CD4-positive, alpha-beta T cell (primary cell): ENCODE measurements around the gene SSBP4. TPM values are rescaled to one million over a fixed set of nuclear protein-coding genes. Genes with fewer than 3 reads are reported as not detected.
A peak's percentile ranks its signal among the peaks of the same experiment; 100 is the strongest.

ENCODE experiments used
- ATAC-seq: fragments of 200-7000 bp; cut with Tn5 transposase; one replicate; pipeline ENCODE4 v1.10.0; 2022; ENCODE audit warnings: mild to moderate bottlenecking; ENCODE audit not compliant: poor library complexity
- CTCF ChIA-PET: fragments of 350-600 bp; sonication (Branson Sonifier 250); formaldehyde crosslinking; loops from one replicate; lab custom pipeline; 2021; ENCODE audit warnings: antibody characterized with exemption, inconsistent platforms; lab: Charles Lee
- POLR2A ChIA-PET: fragments of 350-600 bp; sonication (Branson Sonifier 250); formaldehyde crosslinking; loops from one replicate; lab custom pipeline; 2021; ENCODE audit warnings: antibody characterized with exemption, inconsistent platforms; lab: Charles Lee
- DNase-seq, 14 experiments: peaks; one replicate each; pipeline ENCODE4 v3.0.0-alpha.2; 2013 to 2020; ENCODE audit warnings: mixed read lengths in 2 of 14
- H3K27ac ChIP-seq, 2 donors: one replicate each; pipeline versions ENCODE4 v1.5.1 to v1.7.0; 2013; ENCODE audit warnings: low read length in 2 of 2, low read depth in 1 of 2, mild to moderate bottlenecking in 1 of 2
- H3K27me3 ChIP-seq, 2 experiments: 1 replicate in 1 of 2; 2 replicates in 1 of 2; pipeline versions ENCODE4 v1.6.1 to v1.7.0; 2013; ENCODE audit warnings: low read length in 2 of 2, control low read depth in 1 of 2, mild to moderate bottlenecking in 1 of 2, moderate library complexity in 1 of 2; ENCODE audit not compliant: insufficient read depth in 2 of 2, control insufficient read depth in 1 of 2
- H3K36me3 ChIP-seq: one replicate; pipeline ENCODE4 v1.6.1; 2013; ENCODE audit warnings: low read length, control low read depth; ENCODE audit not compliant: insufficient read depth
- H3K4me1 ChIP-seq: one replicate; pipeline ENCODE4 v1.6.1; 2013; ENCODE audit warnings: low read length, control low read depth; ENCODE audit not compliant: insufficient read depth
- H3K4me3 ChIP-seq: one replicate; pipeline ENCODE4 v1.5.1; 2013; ENCODE audit warnings: mild to moderate bottlenecking, low read length, moderate library complexity
- H3K9me3 ChIP-seq, 2 experiments: 1 replicate in 1 of 2; 2 replicates in 1 of 2; pipeline versions ENCODE4 v1.6.1 to v1.7.0; 2013; ENCODE audit warnings: low read length in 2 of 2, mild to moderate bottlenecking in 2 of 2, control low read depth in 1 of 2, moderate library complexity in 1 of 2; ENCODE audit not compliant: control insufficient read depth in 1 of 2, insufficient read depth in 1 of 2
- H3K27ac Mint-ChIP-seq: one replicate; pipeline ENCODE4 v1.8.0; 2020; ENCODE audit warnings: mixed read lengths
- H3K27me3 Mint-ChIP-seq: one replicate; pipeline ENCODE4 v1.8.0; 2021; ENCODE audit warnings: mixed read lengths
- H3K36me3 Mint-ChIP-seq: one replicate; pipeline ENCODE4 v1.8.0; 2021; ENCODE audit warnings: low read depth, mixed read lengths
- H3K4me1 Mint-ChIP-seq: one replicate; pipeline ENCODE4 v1.8.0; 2021; ENCODE audit warnings: low read depth, mixed read lengths
- H3K4me3 Mint-ChIP-seq: one replicate; pipeline ENCODE4 v1.8.0; 2020; ENCODE audit warnings: mild to moderate bottlenecking, mixed read lengths
- H3K9me3 Mint-ChIP-seq: one replicate; pipeline ENCODE4 v1.8.0; 2020; ENCODE audit warnings: mixed read lengths
- intact Hi-C, 2 experiments: fragments of 100-400 bp; cut with DNase I in 1 of 2; cut with micrococcal nuclease in 1 of 2; formaldehyde crosslinking; loops; one replicate each; pipeline versions ENCODE4 v1.15.1 to v1.9.0; 2023 to 2025; cut with DNase I, micrococcal nuclease
- total RNA-seq, 174 experiments: library from RNA in 2 of 174; stranded (reverse) in 2 of 174; gene quantifications; one replicate each; pipeline ENCODE4 v1.2.3 and lab custom pipeline; 2021 to 2026
- TF ChIP-seq, protein P1 (sequence below): fragments of 200-600 bp; IDR thresholded peaks from one replicate; pipeline ENCODE4 v1.8.0; 2022; ENCODE audit warnings: antibody characterized with exemption, mild to moderate bottlenecking

Gene SSBP4
- total RNA-seq, 2 experiments from 2014 or later = 44.0 to 50.9 TPM

DNA sequence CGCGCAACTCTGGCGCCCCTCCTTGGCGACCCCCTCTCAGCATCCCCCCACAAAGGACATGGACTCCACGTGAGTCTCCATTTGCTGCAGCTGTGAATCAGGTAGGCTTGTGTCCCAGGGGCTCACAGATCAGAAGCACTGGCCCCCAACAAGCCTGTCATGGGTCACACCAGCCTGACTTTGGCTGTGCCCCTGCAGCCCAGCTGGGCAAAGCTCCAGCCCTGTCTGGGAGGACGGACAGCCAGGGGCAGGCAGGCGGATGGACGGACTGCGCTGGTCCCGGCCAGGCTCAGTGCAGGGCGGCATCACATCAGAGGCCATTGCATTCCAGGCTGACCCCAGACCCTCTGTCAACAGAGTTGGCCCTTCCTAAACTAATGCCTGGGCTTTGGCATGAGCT, 47.2 kb downstream of the SSBP4 start:
- ATAC-seq = no peak
- intact Hi-C loops = loop anchor here (5.0 kb wide), 3 partner anchors 211 to 401 kb away; no protein-coding TSS in a partner anchor
- no peaks in the 10 kb centered on the region for H3K9me3 Mint-ChIP-seq

DNA sequence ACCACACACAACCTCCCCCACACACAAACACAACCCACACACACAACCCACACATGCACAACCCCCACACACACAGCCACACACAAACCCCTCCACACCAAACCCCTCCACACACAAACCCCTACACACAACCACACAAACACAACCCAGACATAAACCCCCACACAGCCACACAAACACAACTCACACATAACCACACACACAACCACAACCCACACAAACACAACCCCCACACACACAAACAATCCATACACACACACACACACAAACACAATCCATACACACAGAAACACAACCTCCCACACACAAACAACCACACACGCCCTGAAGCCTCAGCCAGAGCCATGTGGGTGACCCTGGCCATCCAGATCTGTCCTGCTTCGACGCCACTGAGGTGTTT, 48.8 kb downstream of the SSBP4 start:
- Histone ChIP-seq H3K36me3 (peaks cover 57% of the 10 kb centered on the region), H3K4me1 (peaks cover 41% of the 10 kb centered on the region), H3K4me3 (no peak overlapping the region), H3K27me3 (no peaks in the 10 kb centered on the region), H3K9me3 (no peaks in the 10 kb centered on the region), H3K27ac (no peak overlapping the region)
- no peaks in the 10 kb centered on the region for H3K27me3 Mint-ChIP-seq
- no peak overlapping the region for H3K27ac Mint-ChIP-seq
- H3K4me1 Mint-ChIP-seq = peaks cover 9% of the 10 kb centered on the region
- H3K9me3 Mint-ChIP-seq = no peaks in the 10 kb centered on the region
- no peak for ATAC-seq
- no peak overlapping the region for H3K4me3 Mint-ChIP-seq
- ChIA-PET POLR2A (no interaction called here), CTCF (interaction anchor here (1.0 to 3.2 kb wide), 2 partner anchors 17 to 52 kb away, joined by 3 to 13 read pairs; no protein-coding TSS in a partner anchor)
- intact Hi-C loops = loop anchor here (5.0 kb wide), 3 partner anchors 209 to 399 kb away; no protein-coding TSS in a partner anchor
- TF ChIP-seq, protein P1, sequence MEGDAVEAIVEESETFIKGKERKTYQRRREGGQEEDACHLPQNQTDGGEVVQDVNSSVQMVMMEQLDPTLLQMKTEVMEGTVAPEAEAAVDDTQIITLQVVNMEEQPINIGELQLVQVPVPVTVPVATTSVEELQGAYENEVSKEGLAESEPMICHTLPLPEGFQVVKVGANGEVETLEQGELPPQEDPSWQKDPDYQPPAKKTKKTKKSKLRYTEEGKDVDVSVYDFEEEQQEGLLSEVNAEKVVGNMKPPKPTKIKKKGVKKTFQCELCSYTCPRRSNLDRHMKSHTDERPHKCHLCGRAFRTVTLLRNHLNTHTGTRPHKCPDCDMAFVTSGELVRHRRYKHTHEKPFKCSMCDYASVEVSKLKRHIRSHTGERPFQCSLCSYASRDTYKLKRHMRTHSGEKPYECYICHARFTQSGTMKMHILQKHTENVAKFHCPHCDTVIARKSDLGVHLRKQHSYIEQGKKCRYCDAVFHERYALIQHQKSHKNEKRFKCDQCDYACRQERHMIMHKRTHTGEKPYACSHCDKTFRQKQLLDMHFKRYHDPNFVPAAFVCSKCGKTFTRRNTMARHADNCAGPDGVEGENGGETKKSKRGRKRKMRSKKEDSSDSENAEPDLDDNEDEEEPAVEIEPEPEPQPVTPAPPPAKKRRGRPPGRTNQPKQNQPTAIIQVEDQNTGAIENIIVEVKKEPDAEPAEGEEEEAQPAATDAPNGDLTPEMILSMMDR = no peak
- no peak for DNase-seq
- H3K36me3 Mint-ChIP-seq = peaks cover 42% of the 10 kb centered on the region

More for the DNA sequence above, 47.2 kb downstream of the SSBP4 start:
- Histone ChIP-seq H3K9me3 (no peaks in the 10 kb centered on the region), H3K4me3 (no peak overlapping the region), H3K27me3 (no peaks in the 10 kb centered on the region), H3K4me1 (peaks cover 43% of the 10 kb centered on the region), H3K36me3 (peaks cover 60% of the 10 kb centered on the region), H3K27ac (no peak overlapping the region)
- POLR2A ChIA-PET = no interaction called here
- TF ChIP-seq, protein P1 = no peak
- H3K4me1 Mint-ChIP-seq = peaks cover 10% of the 10 kb centered on the region
- CTCF ChIA-PET = interaction anchor here (1.6 kb wide), 1 partner anchor 54 kb away, joined by 8 read pairs; no protein-coding TSS in a partner anchor
- peaks cover 43% of the 10 kb centered on the region for H3K36me3 Mint-ChIP-seq
- no peaks in the 10 kb centered on the region for H3K27me3 Mint-ChIP-seq
- no peak overlapping the region for H3K27ac Mint-ChIP-seq
- DNase-seq = no peak
- H3K4me3 Mint-ChIP-seq = no peak overlapping the region

DNA sequence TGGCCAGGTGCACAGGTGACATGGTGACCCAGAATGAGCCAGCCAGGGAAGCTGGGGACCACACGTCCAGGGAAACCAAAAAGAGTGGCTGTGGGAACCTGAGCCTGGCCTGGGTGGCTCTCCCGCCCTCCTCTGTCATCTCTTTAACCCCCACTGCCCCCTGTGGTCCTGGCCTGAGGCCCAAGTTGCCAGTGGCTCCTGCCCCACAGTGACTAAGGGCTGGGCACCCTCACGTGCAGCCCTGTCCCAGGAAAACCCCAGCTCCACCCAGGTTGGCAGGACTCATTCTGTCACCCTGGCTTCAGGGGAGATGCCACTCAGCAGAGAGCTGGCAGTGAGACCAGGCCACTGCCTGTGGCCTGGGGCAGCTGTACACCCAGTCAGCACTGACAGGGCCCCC, 49.3 kb downstream of the SSBP4 start:
- Mint-ChIP-seq H3K36me3 (peaks cover 40% of the 10 kb centered on the region), H3K27me3 (no peaks in the 10 kb centered on the region), H3K4me3 (no peak overlapping the region), H3K4me1 (peaks cover 10% of the 10 kb centered on the region), H3K9me3 (no peaks in the 10 kb centered on the region), H3K27ac (no peak overlapping the region)
- peaks cover 46% of the 10 kb centered on the region for H3K4me1 ChIP-seq
- ChIA-PET CTCF (interaction anchor here (1.0 to 3.2 kb wide), 2 partner anchors 18 to 52 kb away, joined by 3 to 13 read pairs; no protein-coding TSS in a partner anchor), POLR2A (no interaction called here)
- intact Hi-C loops = loop anchor here (5.0 kb wide), 3 partner anchors 209 to 399 kb away; no protein-coding TSS in a partner anchor
- no peak for ATAC-seq
- no peak overlapping the region for H3K27ac ChIP-seq
- no peak overlapping the region for H3K4me3 ChIP-seq
- H3K9me3 ChIP-seq = no peaks in the 10 kb centered on the region
- H3K27me3 ChIP-seq = no peaks in the 10 kb centered on the region
- TF ChIP-seq, protein P1 = no peak
- H3K36me3 ChIP-seq = peaks cover 61% of the 10 kb centered on the region
- DNase-seq = peak in 1 of 14 experiments; percentile 49
